Type B pancreatic cell (in vitro differentiated cells): ENCODE results near the gene SLC35F4. TPM values are rescaled to one million over a fixed set of nuclear protein-coding genes. Genes with fewer than 3 reads are reported as not detected.

Experiments used
- DNase-seq: peaks from one replicate; pipeline ENCODE4 v3.0.0; 2021; ENCODE audit warnings: mixed read lengths; ENCODE audit not compliant: unreplicated experiment; ENCODE audit errors: extremely low spot score
- H3K27ac Mint-ChIP-seq: 2 replicates; pipeline ENCODE4 v1.8.0; 2021; ENCODE audit warnings: mild to moderate bottlenecking, mixed read lengths
- H3K27me3 Mint-ChIP-seq: 2 replicates; pipeline ENCODE4 v1.8.0; 2021; ENCODE audit warnings: mixed read lengths
- H3K36me3 Mint-ChIP-seq: 2 replicates; pipeline ENCODE4 v1.8.0; 2021; ENCODE audit warnings: mixed read lengths
- H3K4me1 Mint-ChIP-seq: one replicate; pipeline ENCODE4 v1.8.0; 2021; ENCODE audit warnings: mixed read lengths; ENCODE audit not compliant: unreplicated experiment
- H3K4me3 Mint-ChIP-seq: 2 replicates; pipeline ENCODE4 v1.8.0; 2021; ENCODE audit warnings: mild to moderate bottlenecking, mixed read lengths
- H3K9me3 Mint-ChIP-seq: 2 replicates; pipeline ENCODE4 v1.8.0; 2021; ENCODE audit warnings: mixed read lengths
- CTCF ChIP-seq: fragments of 200-600 bp; sonication (generic); conservative IDR thresholded peaks from 2 replicates; pipeline ENCODE4 v1.5.0; 2021; ENCODE audit warnings: antibody characterized with exemption, mild to moderate bottlenecking
- long read RNA-seq: library from polyadenylated mRNA; unstranded; transcript quantifications from one replicate; pipeline ENCODE4 v2.0.0, GENCODE V29; 2020
- total RNA-seq: library from RNA; stranded (reverse); gene quantifications from 2 replicates; pipeline ENCODE4 v1.2.1, GENCODE V29; 2021; ENCODE audit warnings: low replicate concordance

Gene SLC35F4
- total RNA-seq: 1.1 and 2.1 TPM in 2 replicates
- long read RNA-seq, partial matches to known transcripts: 0 of 2 reads
- long read RNA-seq, other reads (novel, unspliced or antisense): 2 of 2 reads

GRCh38 chr14:57865403-57866198 lies at the start of gene SLC35F4:
Gene SLC35F4 (minus strand): TSS chr14:57866092.
- no peak within 1 kb of the TSS for H3K27ac Mint-ChIP-seq
- no peaks in the 10 kb centered on the region for H3K36me3 Mint-ChIP-seq
- H3K4me3 Mint-ChIP-seq: peak within 1 kb of the TSS; percentile 72
- no peaks in the 10 kb centered on the region for H3K9me3 Mint-ChIP-seq
- TF ChIP-seq CTCF: no peak
- DNase-seq: peak; percentile 79
- no peaks in the 10 kb centered on the region for H3K4me1 Mint-ChIP-seq
- H3K27me3 Mint-ChIP-seq: peaks cover 65% of the 10 kb centered on the region

GRCh38 chr14:57909626-57910025 lies 43.7 kb upstream of the SLC35F4 start:
- Mint-ChIP-seq H3K27ac (no peak overlapping the region), H3K27me3 (peaks cover 15% of the 10 kb centered on the region), H3K4me1 (no peaks in the 10 kb centered on the region), H3K9me3 (no peaks in the 10 kb centered on the region), H3K4me3 (no peak overlapping the region), H3K36me3 (no peaks in the 10 kb centered on the region)
- DNase-seq: no peak
- no peak for TF ChIP-seq CTCF

- H3K27me3 Mint-ChIP-seq: peaks cover 15% of the 10 kb centered on the region
- no peaks in the 10 kb centered on the region for H3K36me3 Mint-ChIP-seq
- no peaks in the 10 kb centered on the region for H3K9me3 Mint-ChIP-seq
These were observed 38.1 kb upstream of the SLC35F4 start for GRCh38 chr14:57903954-57904353.

GRCh38 chr14:57898837-57899572 lies 33.1 kb upstream of the SLC35F4 start:
- TF ChIP-seq CTCF: no peak

More at GRCh38 chr14:57903954-57904353, 38.1 kb upstream of the SLC35F4 start:
- no peak for TF ChIP-seq CTCF
- H3K4me1 Mint-ChIP-seq: no peaks in the 10 kb centered on the region
- no peak overlapping the region for H3K4me3 Mint-ChIP-seq
- DNase-seq: no peak
- no peak overlapping the region for H3K27ac Mint-ChIP-seq

GRCh38 chr14:57897144-57897748 lies 31.4 kb upstream of the SLC35F4 start:
- Mint-ChIP-seq H3K27ac (no peak overlapping the region), H3K9me3 (no peaks in the 10 kb centered on the region), H3K36me3 (no peaks in the 10 kb centered on the region), H3K4me1 (no peaks in the 10 kb centered on the region), H3K27me3 (peaks cover 3% of the 10 kb centered on the region), H3K4me3 (no peak overlapping the region)
- DNase-seq: no peak
- TF ChIP-seq CTCF: no peak

More at GRCh38 chr14:57898837-57899572, 33.1 kb upstream of the SLC35F4 start:
- H3K27ac Mint-ChIP-seq: no peak overlapping the region
- H3K27me3 Mint-ChIP-seq: peaks cover 3% of the 10 kb centered on the region
- no peak for DNase-seq
- H3K36me3 Mint-ChIP-seq: no peaks in the 10 kb centered on the region
- no peaks in the 10 kb centered on the region for H3K4me1 Mint-ChIP-seq
- no peaks in the 10 kb centered on the region for H3K9me3 Mint-ChIP-seq
- no peak overlapping the region for H3K4me3 Mint-ChIP-seq
